CD14-positive monocyte (primary cell): Measurements from ENCODE around the gene NCOA7. TPM values are rescaled to one million over a fixed set of nuclear protein-coding genes. Genes with fewer than 3 reads are reported as not detected.

Experiments used
- DNase-seq, 3 donors: peaks; one replicate each; pipeline ENCODE4 v3.0.0-alpha.2; 2011 to 2022
- H2AFZ ChIP-seq: 2 replicates; pipeline ENCODE4 v1.6.0; 2012; ENCODE audit warnings: mild to moderate bottlenecking, low read depth, low read length, inconsistent platforms; ENCODE audit not compliant: insufficient read depth, poor library complexity, severe bottlenecking
- H3K27ac ChIP-seq, 2 donors: 1 replicate in 1 of 2; 2 replicates in 1 of 2; pipeline ENCODE4 v1.5.1; 2012 to 2013; ENCODE audit warnings: low read length in 2 of 2, control low read depth in 1 of 2, inconsistent platforms in 1 of 2, low read depth in 1 of 2, mild to moderate bottlenecking in 1 of 2
- H3K27me3 ChIP-seq, 2 donors: one replicate each; pipeline versions ENCODE4 v1.6.0 to v1.6.1; 2011 to 2013; ENCODE audit warnings: low read length in 2 of 2; ENCODE audit not compliant: control insufficient read depth in 2 of 2, insufficient read depth in 2 of 2
- H3K36me3 ChIP-seq, 2 donors: replicated peaks in 1 of 2; 1 replicate in 1 of 2; 2 replicates in 1 of 2; pipeline versions ENCODE4 v1.5.1 to v1.6.1; 2012 to 2013; ENCODE audit warnings: low read length in 2 of 2, control low read depth in 1 of 2, inconsistent platforms in 1 of 2, mild to moderate bottlenecking in 1 of 2; ENCODE audit not compliant: insufficient read depth in 2 of 2, control insufficient read depth in 1 of 2
- H3K4me1 ChIP-seq, 2 donors: 1 replicate in 1 of 2; 2 replicates in 1 of 2; pipeline versions ENCODE4 v1.5.1 to v1.6.1; 2012 to 2013; ENCODE audit warnings: low read length in 2 of 2, control low read depth in 1 of 2, inconsistent platforms in 1 of 2, mild to moderate bottlenecking in 1 of 2, moderate library complexity in 1 of 2; ENCODE audit not compliant: insufficient read depth in 2 of 2, control insufficient read depth in 1 of 2
- H3K4me2 ChIP-seq: replicated peaks from 2 replicates; pipeline ENCODE3; 2012; ENCODE audit warnings: low read length, moderate library complexity, mild to moderate bottlenecking; ENCODE audit not compliant: poor library complexity, severe bottlenecking; ENCODE audit errors: extremely low read depth
- H3K4me3 ChIP-seq, 3 experiments: fragments of 200-600 bp in 1 of 3; sonication (generic) in 1 of 3; replicated peaks in 1 of 3; 1 replicate in 2 of 3; 2 replicates in 1 of 3; pipeline ENCODE4 v1.5.1; 2011 to 2013; ENCODE audit warnings: low read length in 3 of 3, mild to moderate bottlenecking in 3 of 3, control low read depth in 2 of 3, low read depth in 2 of 3, inconsistent platforms in 1 of 3, moderate library complexity in 1 of 3
- H3K79me2 ChIP-seq: 2 replicates; pipeline ENCODE4 v1.6.0; 2012; ENCODE audit warnings: mild to moderate bottlenecking, control low read depth, inconsistent platforms, low read length, moderate library complexity; ENCODE audit not compliant: insufficient read depth
- H3K9ac ChIP-seq: 2 replicates; pipeline ENCODE4 v1.6.0; 2017; ENCODE audit warnings: low read length, mild to moderate bottlenecking; ENCODE audit not compliant: insufficient read depth, poor library complexity, severe bottlenecking
- H3K9me3 ChIP-seq, 2 donors: replicated peaks in 1 of 2; 1 replicate in 1 of 2; 2 replicates in 1 of 2; pipeline versions ENCODE4 v1.5.1 to v1.6.1; 2012 to 2013; ENCODE audit warnings: low read length in 2 of 2, control low read depth in 1 of 2; ENCODE audit not compliant: control insufficient read depth in 1 of 2, insufficient read depth in 1 of 2
- H4K20me1 ChIP-seq: 2 replicates; pipeline ENCODE4 v1.6.0; 2012; ENCODE audit warnings: mild to moderate bottlenecking, low read length, control low read depth, moderate library complexity; ENCODE audit not compliant: insufficient read depth
- H3K27ac Mint-ChIP-seq, 7 donors: one replicate each; pipeline ENCODE4 v1.8.0; 2020; ENCODE audit warnings: mild to moderate bottlenecking in 7 of 7, mixed read lengths in 7 of 7, moderate library complexity in 6 of 7, inconsistent platforms in 2 of 7
- H3K27me3 Mint-ChIP-seq, 3 donors: one replicate each; pipeline ENCODE4 v1.8.0; 2021 to 2022; ENCODE audit warnings: low read depth in 3 of 3, mild to moderate bottlenecking in 3 of 3, mixed read lengths in 3 of 3, moderate library complexity in 3 of 3, inconsistent platforms in 1 of 3
- H3K36me3 Mint-ChIP-seq, 2 donors: one replicate each; pipeline ENCODE4 v1.8.0; 2020; ENCODE audit warnings: mixed read lengths in 2 of 2, inconsistent platforms in 1 of 2, mild to moderate bottlenecking in 1 of 2
- H3K4me1 Mint-ChIP-seq: one replicate; pipeline ENCODE4 v1.8.0; 2020; ENCODE audit warnings: mild to moderate bottlenecking, mixed read lengths
- H3K4me3 Mint-ChIP-seq, 2 donors: one replicate each; pipeline ENCODE4 v1.8.0; 2020; ENCODE audit warnings: mild to moderate bottlenecking in 2 of 2, mixed read lengths in 2 of 2, moderate library complexity in 1 of 2
- H3K9me3 Mint-ChIP-seq, 7 donors: one replicate each; pipeline ENCODE4 v1.8.0; 2020 to 2022; ENCODE audit warnings: mixed read lengths in 7 of 7, mild to moderate bottlenecking in 6 of 7, moderate library complexity in 6 of 7, inconsistent platforms in 2 of 7
- CTCF ChIP-seq: fragments of 200-600 bp; IDR thresholded peaks from one replicate; pipeline ENCODE4 v1.8.0; 2022; ENCODE audit warnings: antibody characterized with exemption, mild to moderate bottlenecking
- WGBS: methylation state at CpG from one replicate; pipeline ENCODE4 v1.1.5; 2013; ENCODE audit warnings: missing lambda C conversion rate; ENCODE audit not compliant: insufficient coverage; 5-methylcytosine and 5-hydroxymethylcytosine counted together
- intact Hi-C, 2 donors: fragments of 100-400 bp; cut with micrococcal nuclease; formaldehyde crosslinking; loops; one replicate each; pipeline versions ENCODE4 v1.15.0 to v1.15.1; 2023
- polyA plus RNA-seq, 3 donors: library from polyadenylated mRNA; depleted of rRNA in 1 of 3; unstranded in 2 of 3; stranded (reverse) in 1 of 3; fragments of 300-500 nt in 2 of 3; fragments of >200 nt in 1 of 3; fragmentation: Illumina TruSeq in 2 of 3; gene quantifications; 1 replicate in 2 of 3; 2 replicates in 1 of 3; pipeline ENCODE4 v1.2.3, GENCODE V29; 2012 to 2021

The NCOA7 gene
- polyA plus RNA-seq, 3 donors = 8.3 to 21.9 (median 11.2) TPM

GRCh38 chr6:125841356-125842090 lies 50.8 kb downstream of the NCOA7 start:
- Histone ChIP-seq H3K27me3 (no peaks in the 10 kb centered on the region), H3K79me2 (peaks cover 17% of the 10 kb centered on the region), H3K36me3 (no peaks in the 10 kb centered on the region), H3K4me2 (no peak overlapping the region), H3K4me1 (peaks cover 25 to 47% of the 10 kb centered on the region in 2 donors), H2AFZ (no peak overlapping the region), H3K4me3 (no peak overlapping the region), H3K27ac (no peak overlapping the region), H3K9ac (no peak overlapping the region), H4K20me1 (no peaks in the 10 kb centered on the region), H3K9me3 (no peaks in the 10 kb centered on the region)
- Mint-ChIP-seq H3K4me3 (no peak overlapping the region), H3K27me3 (peaks cover 0 to 2% (median 0%) of the 10 kb centered on the region in 3 donors), H3K9me3 (no peaks in the 10 kb centered on the region), H3K27ac (no peak overlapping the region), H3K4me1 (peaks cover 44% of the 10 kb centered on the region), H3K36me3 (peaks cover 0 to 4% of the 10 kb centered on the region in 2 donors)
- intact Hi-C loops = loop anchor here in 1 of 2 donors (10.0 kb wide), 1 partner anchor 47 kb away; the partner anchor contains the start of gene NCOA7
- TF ChIP-seq CTCF = no peak
- WGBS = no CpG with 5 or more reads among the region's 5 CpGs
- DNase-seq = no peak

- H3K27me3 ChIP-seq = no peaks in the 10 kb centered on the region
- H2AFZ ChIP-seq = no peak overlapping the region
- no peak overlapping the region for H3K9ac ChIP-seq
- no peaks in the 10 kb centered on the region for H3K9me3 Mint-ChIP-seq
- H3K4me3 Mint-ChIP-seq = no peak overlapping the region
- peaks cover 20 to 42% of the 10 kb centered on the region in 2 donors for H3K4me1 ChIP-seq
- intact Hi-C loops = loop anchor here in 1 of 2 donors (10.0 kb wide), 1 partner anchor 47 kb away; the partner anchor contains the start of gene NCOA7
- DNase-seq = no peak
- H3K9me3 ChIP-seq = no peaks in the 10 kb centered on the region
- H3K4me3 ChIP-seq = no peak overlapping the region
- peaks cover 0 to 4% of the 10 kb centered on the region in 2 donors for H3K36me3 Mint-ChIP-seq
- peaks cover 0 to 2% (median 0%) of the 10 kb centered on the region in 3 donors for H3K27me3 Mint-ChIP-seq
- WGBS = 100% methylated on average over 1 of the region's 5 CpGs
- no peak overlapping the region for H3K27ac Mint-ChIP-seq
- no peaks in the 10 kb centered on the region for H3K36me3 ChIP-seq
- no peak overlapping the region for H3K4me2 ChIP-seq
- TF ChIP-seq CTCF = no peak
- H3K79me2 ChIP-seq = peaks cover 19% of the 10 kb centered on the region
- H3K4me1 Mint-ChIP-seq = peaks cover 42% of the 10 kb centered on the region
- no peak overlapping the region for H3K27ac ChIP-seq
- H4K20me1 ChIP-seq = no peaks in the 10 kb centered on the region
Observed at GRCh38 chr6:125842091-125842626, 51.4 kb downstream of the NCOA7 start.
